Measurements from ENCODE around the gene TAPT1.

DNA sequence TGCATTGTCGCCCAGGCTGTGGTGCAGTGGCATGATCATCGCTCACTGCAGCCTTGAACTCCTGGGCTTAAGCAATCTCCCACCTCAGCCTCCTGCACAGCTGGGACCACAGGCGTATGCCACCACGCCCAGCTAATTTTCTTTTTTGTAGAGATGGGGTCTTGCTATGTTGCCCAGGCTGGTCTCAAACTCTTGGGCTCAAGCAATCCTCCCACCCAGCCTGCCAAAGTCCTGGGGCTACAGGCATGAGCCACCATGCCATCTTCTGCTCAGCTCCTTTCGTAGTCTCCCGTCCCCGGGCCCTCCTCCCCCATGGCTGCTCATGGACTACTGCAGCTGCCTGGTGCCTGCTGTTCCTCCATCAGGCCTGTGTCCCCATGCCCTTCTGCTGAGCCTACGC lies 58.1 kb downstream of the TAPT1 start:
- TF ChIP-seq, protein P1, sequence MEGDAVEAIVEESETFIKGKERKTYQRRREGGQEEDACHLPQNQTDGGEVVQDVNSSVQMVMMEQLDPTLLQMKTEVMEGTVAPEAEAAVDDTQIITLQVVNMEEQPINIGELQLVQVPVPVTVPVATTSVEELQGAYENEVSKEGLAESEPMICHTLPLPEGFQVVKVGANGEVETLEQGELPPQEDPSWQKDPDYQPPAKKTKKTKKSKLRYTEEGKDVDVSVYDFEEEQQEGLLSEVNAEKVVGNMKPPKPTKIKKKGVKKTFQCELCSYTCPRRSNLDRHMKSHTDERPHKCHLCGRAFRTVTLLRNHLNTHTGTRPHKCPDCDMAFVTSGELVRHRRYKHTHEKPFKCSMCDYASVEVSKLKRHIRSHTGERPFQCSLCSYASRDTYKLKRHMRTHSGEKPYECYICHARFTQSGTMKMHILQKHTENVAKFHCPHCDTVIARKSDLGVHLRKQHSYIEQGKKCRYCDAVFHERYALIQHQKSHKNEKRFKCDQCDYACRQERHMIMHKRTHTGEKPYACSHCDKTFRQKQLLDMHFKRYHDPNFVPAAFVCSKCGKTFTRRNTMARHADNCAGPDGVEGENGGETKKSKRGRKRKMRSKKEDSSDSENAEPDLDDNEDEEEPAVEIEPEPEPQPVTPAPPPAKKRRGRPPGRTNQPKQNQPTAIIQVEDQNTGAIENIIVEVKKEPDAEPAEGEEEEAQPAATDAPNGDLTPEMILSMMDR (IDR thresholded peaks at IDR 0.05) = no peak
- TF ChIP-seq POLR2AphosphoS5 (IDR thresholded peaks at IDR 0.05) (no peak), POLR2A (IDR thresholded peaks at IDR 0.05) (no peak)
